HCT116 (cell line): Measurements from ENCODE around the gene DCAF6. TPM values are rescaled to one million over a fixed set of nuclear protein-coding genes. Genes with fewer than 3 reads are reported as not detected.

Source experiments
- ATAC-seq: fragments of 200-7000 bp; cut with Tn5 transposase; 2 replicates; pipeline ENCODE4 v1.9.1; 2020; ENCODE audit warnings: mild to moderate bottlenecking, moderate library complexity
- BruUV-seq: library from RNA; stranded (reverse); fragments of 400-500 nt; replicated peaks from 2 replicates; lab custom pipeline; 2021; lab: Mats Ljungman, UMichigan
- CTCF ChIA-PET: fragments of 300-600 bp; sonication (Branson Sonifier 250); formaldehyde crosslinking; loops from one replicate; lab custom pipeline; 2021; ENCODE audit warnings: antibody characterized with exemption; lab: Charles Lee
- POLR2A ChIA-PET: fragments of 300-600, 350-600 bp; sonication (Branson Sonifier 250); formaldehyde crosslinking; loops from one replicate; lab custom pipeline; 2021; ENCODE audit warnings: antibody characterized with exemption; lab: Charles Lee
- RAD21 ChIA-PET, 2 experiments: fragments of 300-600 bp; sonication (Branson Sonifier 250); formaldehyde crosslinking; loops; one replicate each; lab custom pipeline; 2023; ENCODE audit warnings: low total read pairs in 2 of 2; ENCODE audit not compliant: uncharacterized antibody in 2 of 2, unreplicated experiment in 2 of 2, low non-redundant PET in 1 of 2; lab: Charles Lee
- DNase-seq: peaks from one replicate; pipeline ENCODE4 v3.0.0-alpha.2; 2010; ENCODE audit warnings: low read depth, low spot score
- H2AFZ ChIP-seq: fragments of 200-600 bp; shearing (Covaris generic), sonication (generic); 2 replicates; pipeline ENCODE4 v1.6.1; 2017; ENCODE audit warnings: low read depth, mixed run types, mixed read lengths, antibody characterized with exemption, low read length; ENCODE audit not compliant: poor library complexity, severe bottlenecking
- H3K27ac ChIP-seq: 2 replicates; pipeline ENCODE4 v1.5.1; 2012; ENCODE audit warnings: low read depth, low read length
- H3K27me3 ChIP-seq: fragments of 200-600 bp; sonication (generic); 2 replicates; pipeline ENCODE4 v1.6.1; 2016; ENCODE audit warnings: mixed run types, low read length, mixed read lengths; ENCODE audit not compliant: insufficient read depth
- H3K36me3 ChIP-seq, 2 experiments: fragments of 200-500 bp in 1 of 2; fragments of 200-600 bp in 1 of 2; sonication (Bioruptor generic) in 1 of 2; sonication (generic) in 1 of 2; 2 replicates each; pipeline versions ENCODE4 v1.5.1 to v1.6.1; 2014 to 2016; ENCODE audit warnings: low read length in 2 of 2, inconsistent platforms in 1 of 2, mixed read lengths in 1 of 2, mixed run types in 1 of 2; ENCODE audit not compliant: insufficient read depth in 2 of 2, control insufficient read depth in 1 of 2
- H3K4me1 ChIP-seq, 2 experiments: fragments of 200-600 bp in 1 of 2; sonication (generic) in 1 of 2; 2 replicates each; pipeline versions ENCODE4 v1.5.1 to v1.6.1; 2012 to 2017; ENCODE audit warnings: low read length in 2 of 2, inconsistent platforms in 1 of 2, mild to moderate bottlenecking in 1 of 2, mixed read lengths in 1 of 2, mixed run types in 1 of 2, moderate library complexity in 1 of 2; ENCODE audit not compliant: insufficient read depth in 2 of 2, control insufficient read depth in 1 of 2
- H3K4me2 ChIP-seq: fragments of 200-600 bp; sonication (generic); 2 replicates; pipeline ENCODE4 v1.6.1; 2017; ENCODE audit warnings: mixed run types, low read length, mixed read lengths
- H3K4me3 ChIP-seq, 2 experiments: fragments of 200-600 bp in 1 of 2; sonication (generic) in 1 of 2; replicated peaks in 1 of 2; 2 replicates each; pipeline ENCODE4 v1.5.1; 2011 to 2016; ENCODE audit warnings: low read length in 2 of 2, control low read depth in 1 of 2, low read depth in 1 of 2, mild to moderate bottlenecking in 1 of 2, mixed read lengths in 1 of 2, mixed run types in 1 of 2
- H3K79me2 ChIP-seq: fragments of 200-600 bp; sonication (generic); 2 replicates; pipeline ENCODE4 v1.6.1; 2017; ENCODE audit warnings: mild to moderate bottlenecking, mixed run types, low read length, moderate library complexity, mixed read lengths; ENCODE audit not compliant: insufficient read depth
- H3K9ac ChIP-seq: fragments of 200-600 bp; sonication (generic); 2 replicates; pipeline ENCODE4 v1.6.1; 2016; ENCODE audit warnings: low read length, mixed read lengths
- H3K9me2 ChIP-seq: fragments of 200-600 bp; sonication (generic), shearing (Covaris generic); 2 replicates; pipeline ENCODE4 v1.6.1; 2017; ENCODE audit warnings: mixed run types, mild to moderate bottlenecking, moderate library complexity; ENCODE audit not compliant: insufficient read depth
- H3K9me3 ChIP-seq, 2 experiments: fragments of 200-500 bp in 1 of 2; fragments of 200-600 bp in 1 of 2; sonication (Bioruptor generic) in 1 of 2; sonication (generic) in 1 of 2; 2 replicates each; pipeline ENCODE4 v1.6.1; 2014 to 2017; ENCODE audit warnings: low read length in 2 of 2, mixed read lengths in 2 of 2, inconsistent platforms in 1 of 2, low read depth in 1 of 2, mild to moderate bottlenecking in 1 of 2, mixed run types in 1 of 2, moderate library complexity in 1 of 2; ENCODE audit not compliant: control insufficient read depth in 1 of 2, insufficient read depth in 1 of 2
- H4K20me1 ChIP-seq: fragments of 200-600 bp; sonication (generic), shearing (Covaris generic); 2 replicates; pipeline ENCODE4 v1.6.1; 2017; ENCODE audit warnings: mixed run types, mild to moderate bottlenecking, moderate library complexity; ENCODE audit not compliant: insufficient read depth
- CBX3 ChIP-seq: IDR thresholded peaks from 2 replicates; pipeline ENCODE4 v1.6.1; 2012; ENCODE audit warnings: low read depth
- CEBPB ChIP-seq: IDR thresholded peaks from 2 replicates; pipeline ENCODE4 v1.6.1; 2012; ENCODE audit warnings: low read depth
- CTCF ChIP-seq, 3 experiments: fragments of 200-600 bp in 1 of 3; sonication (generic) in 1 of 3; IDR thresholded peaks in 2 of 3; conservative IDR thresholded peaks in 1 of 3; 2 replicates each; pipeline ENCODE4 v1.5.1; 2012 to 2017; ENCODE audit warnings: low read depth in 2 of 3, low read length in 2 of 3, antibody characterized with exemption in 1 of 3, borderline replicate concordance in 1 of 3, control low read depth in 1 of 3, mild to moderate bottlenecking in 1 of 3, mixed read lengths in 1 of 3, mixed run types in 1 of 3, moderate library complexity in 1 of 3; ENCODE audit not compliant: insufficient read depth in 1 of 3
- EGR1 ChIP-seq: IDR thresholded peaks from 2 replicates; pipeline ENCODE4 v1.6.1; 2012; ENCODE audit warnings: low read depth
- EZH2 ChIP-seq: fragments of 200-600 bp; sonication (generic); IDR thresholded peaks from 2 replicates; pipeline ENCODE4 v1.6.1; 2017; ENCODE audit warnings: antibody characterized with exemption, mixed run types
- EZH2phosphoT487 ChIP-seq: fragments of 200-600 bp; IDR thresholded peaks from 2 replicates; pipeline ENCODE4 v1.6.1; 2018; ENCODE audit warnings: antibody characterized with exemption, borderline replicate concordance
- FOSL1 ChIP-seq: IDR thresholded peaks from 2 replicates; pipeline ENCODE4 v1.6.1; 2012; ENCODE audit warnings: low read depth
- POLR2A ChIP-seq: IDR thresholded peaks from 2 replicates; pipeline ENCODE4 v1.7.0; 2011; ENCODE audit warnings: borderline replicate concordance; ENCODE audit not compliant: insufficient read depth, insufficient read length; ENCODE audit errors: extremely low read depth
- RAD21 ChIP-seq: IDR thresholded peaks from 2 replicates; pipeline ENCODE4 v1.6.1; 2012; ENCODE audit warnings: low read depth, mild to moderate bottlenecking
- REST ChIP-seq: IDR thresholded peaks from 2 replicates; pipeline ENCODE4 v1.6.1; 2012; ENCODE audit warnings: low read depth
- ZBTB33 ChIP-seq: IDR thresholded peaks from 2 replicates; pipeline ENCODE4 v1.6.1; 2011; ENCODE audit warnings: mild to moderate bottlenecking, low read length, moderate library complexity; ENCODE audit not compliant: insufficient replicate concordance; ENCODE audit errors: extremely low read depth
- ZFX ChIP-seq: fragments of 450-650 bp; IDR thresholded peaks from 2 replicates; pipeline ENCODE4 v1.6.1; 2017
- ZNF274 ChIP-seq: fragments of 200-500 bp; sonication (Bioruptor generic); IDR thresholded peaks from 2 replicates; pipeline ENCODE4 v1.6.1; 2014; ENCODE audit warnings: mild to moderate bottlenecking, low read depth, low read length, inconsistent platforms
- intact Hi-C: fragments of 100-400 bp; cut with micrococcal nuclease; formaldehyde crosslinking; loops from 2 replicates; pipeline ENCODE4 v1.10.0; 2022
- total RNA-seq: library from RNA; stranded (reverse); gene quantifications from one replicate; pipeline ENCODE4 v1.2.1, GENCODE V29; 2021; ENCODE audit not compliant: unreplicated experiment

DCAF6 gene
- total RNA-seq, 1 experiment from 2014 or later, result 34.2 TPM

- intact Hi-C loops, result no loop called here
- CTCF ChIA-PET, result no interaction called here
- Histone ChIP-seq H3K4me2 (no peak overlapping the region), H4K20me1 (no peaks in the 10 kb centered on the region), H3K9me3 (no peaks in the 10 kb centered on the region), H3K9me2 (no peaks in the 10 kb centered on the region), H3K4me1 (0 out of 4 replicates have a peak, but pooled peaks cover 0 to 1% of the 10 kb centered on the region in 2 experiments), H3K27me3 (no peaks in the 10 kb centered on the region), H3K9ac (no peak overlapping the region), H3K27ac (no peak overlapping the region), H2AFZ (no peak overlapping the region), H3K4me3 (no peak overlapping the region), H3K36me3 (no peaks in the 10 kb centered on the region), H3K79me2 (peaks cover 6% of the 10 kb centered on the region; the same call in 1 of the 2 replicates)
- TF ChIP-seq CBX3 (no peak), EZH2 (no peak), FOSL1 (no peak)
- RAD21 ChIA-PET, result no interaction called here
- ATAC-seq, result no peak
- BruUV-seq, result no TSS peak
- DNase-seq, result no peak
- POLR2A ChIA-PET, result no interaction called here
Measured at GRCh38 chr1:167981933-167982332, 45.5 kb downstream of the DCAF6 start.

GRCh38 chr1:167983797-167984420 is 47.4 kb downstream of the DCAF6 start:
- Histone ChIP-seq H3K9me3 (no peaks in the 10 kb centered on the region), H3K9me2 (no peaks in the 10 kb centered on the region), H3K36me3 (no peaks in the 10 kb centered on the region), H3K4me1 (0 out of 4 replicates have a peak, but pooled peaks cover 0 to 6% of the 10 kb centered on the region in 2 experiments), H3K27me3 (no peaks in the 10 kb centered on the region), H2AFZ (no peak overlapping the region), H4K20me1 (no peaks in the 10 kb centered on the region), H3K27ac (no peak overlapping the region), H3K79me2 (peaks cover 6% of the 10 kb centered on the region; the same call in 1 of the 2 replicates), H3K4me3 (no peak overlapping the region), H3K4me2 (no peak overlapping the region), H3K9ac (no peak overlapping the region)
- ChIA-PET POLR2A (no interaction called here), RAD21 (no interaction called here), CTCF (no interaction called here)
- ATAC-seq (no peak), DNase-seq (no peak)
- BruUV-seq, result no TSS peak
- intact Hi-C loops, result no loop called here
- no peak for TF ChIP-seq CEBPB
- TF ChIP-seq CTCF (IDR thresholded peaks at IDR 0.05 in 2 of 3, conservative IDR thresholded peaks at IDR 0.05 in 1 of 3; ENCODE audit: borderline replicate concordance in 1 of 3, insufficient read depth in 1 of 3, low read depth in 2 of 3, low read length in 2 of 3), result no peak
- no peak for TF ChIP-seq EZH2phosphoT487
- TF ChIP-seq ZNF274, result no peak
- no peak for TF ChIP-seq EGR1
- no peak for TF ChIP-seq ZBTB33
- TF ChIP-seq ZFX, result no peak
- no peak for TF ChIP-seq POLR2A
- no peak for TF ChIP-seq REST
- TF ChIP-seq EZH2, result no peak
- no peak for TF ChIP-seq RAD21
